GM23338 (cell line): ENCODE data around the gene WDR54. TPM values are rescaled to one million over a fixed set of nuclear protein-coding genes. Genes with fewer than 3 reads are reported as not detected.

Source experiments
- ATAC-seq: fragments of 200-7000 bp; cut with Tn5 transposase; 3 replicates; pipeline ENCODE4 v1.9.1; 2020
- DNase-seq: peaks from one replicate; pipeline ENCODE4 v3.0.0-alpha.2; 2015; ENCODE audit warnings: low spot score
- H2AFZ ChIP-seq: fragments of 200-600 bp; sonication (generic); 2 replicates; pipeline ENCODE4 v1.8.0; 2016; ENCODE audit warnings: antibody characterized with exemption, mild to moderate bottlenecking, moderate library complexity
- H3F3A ChIP-seq: fragments of 200-600 bp; sonication (generic); replicated peaks from 2 replicates; pipeline ENCODE4 v1.8.0; 2017; ENCODE audit warnings: antibody characterized with exemption, mixed run types, low read depth
- H3K27ac ChIP-seq: fragments of 200-600 bp; sonication (generic); 2 replicates; pipeline ENCODE4 v1.6.1; 2016; ENCODE audit warnings: low read depth
- H3K27me3 ChIP-seq: fragments of 200-600 bp; sonication (generic); 2 replicates; pipeline ENCODE4 v1.8.0; 2016; ENCODE audit warnings: mild to moderate bottlenecking, mixed run types, moderate library complexity; ENCODE audit not compliant: insufficient read depth
- H3K36me3 ChIP-seq: fragments of 200-600 bp; sonication (generic); 2 replicates; pipeline ENCODE4 v1.8.0; 2016; ENCODE audit warnings: mild to moderate bottlenecking; ENCODE audit not compliant: insufficient read depth
- H3K4me1 ChIP-seq: fragments of 200-600 bp; sonication (generic); 2 replicates; pipeline ENCODE4 v1.8.0; 2016; ENCODE audit warnings: mild to moderate bottlenecking, moderate library complexity; ENCODE audit not compliant: insufficient read depth
- H3K4me2 ChIP-seq: fragments of 200-600 bp; sonication (generic); 2 replicates; pipeline ENCODE4 v1.7.1; 2017; ENCODE audit warnings: mixed run types
- H3K4me3 ChIP-seq: fragments of 200-600 bp; sonication (generic); 2 replicates; pipeline ENCODE4 v1.6.1; 2016; ENCODE audit warnings: mixed run types
- H3K79me2 ChIP-seq: fragments of 200-600 bp; sonication (generic); replicated peaks from 2 replicates; pipeline ENCODE4 v1.8.0; 2017; ENCODE audit warnings: mild to moderate bottlenecking; ENCODE audit not compliant: insufficient read depth
- H3K9me2 ChIP-seq: fragments of 200-600 bp; sonication (generic); 2 replicates; pipeline ENCODE4 v1.8.0; 2017; ENCODE audit not compliant: insufficient read depth
- H4K20me1 ChIP-seq: fragments of 200-600 bp; sonication (generic); replicated peaks from 2 replicates; pipeline ENCODE4 v1.8.0; 2017; ENCODE audit warnings: mild to moderate bottlenecking; ENCODE audit not compliant: insufficient read depth
- H3K27ac Mint-ChIP-seq: 2 replicates; pipeline ENCODE4 v1.8.0; 2020; ENCODE audit warnings: inconsistent platforms, mild to moderate bottlenecking, moderate library complexity, mixed read lengths
- H3K27me3 Mint-ChIP-seq: 3 replicates; pipeline ENCODE4 v1.8.0; 2022; ENCODE audit warnings: low read depth, mild to moderate bottlenecking, moderate library complexity, mixed read lengths, inconsistent platforms; ENCODE audit not compliant: insufficient read depth, poor library complexity
- H3K36me3 Mint-ChIP-seq: 3 replicates; pipeline ENCODE4 v1.8.0; 2021; ENCODE audit warnings: low read depth, mild to moderate bottlenecking, inconsistent platforms, moderate library complexity, mixed read lengths
- H3K4me1 Mint-ChIP-seq: 3 replicates; pipeline ENCODE4 v1.8.0; 2020; ENCODE audit warnings: mild to moderate bottlenecking, inconsistent platforms, mixed read lengths
- H3K4me3 Mint-ChIP-seq: 3 replicates; pipeline ENCODE4 v1.8.0; 2021; ENCODE audit warnings: moderate library complexity, mild to moderate bottlenecking, inconsistent platforms, mixed read lengths
- H3K9me3 Mint-ChIP-seq: 3 replicates; pipeline ENCODE4 v1.8.0; 2020; ENCODE audit warnings: moderate library complexity, mild to moderate bottlenecking, inconsistent platforms, mixed read lengths
- EZH2phosphoT487 ChIP-seq: fragments of 200-600 bp; sonication (generic); IDR thresholded peaks from one replicate; pipeline ENCODE4 v1.8.1; 2018; ENCODE audit warnings: antibody characterized with exemption; ENCODE audit not compliant: unreplicated experiment
- JUNB ChIP-seq: IDR thresholded peaks from one replicate; pipeline ENCODE4 v1.6.1; 2016; ENCODE audit warnings: antibody characterized with exemption; ENCODE audit not compliant: unreplicated experiment
- POLR2AphosphoS5 ChIP-seq: IDR thresholded peaks from 2 replicates; pipeline ENCODE4 v1.6.1; 2016; ENCODE audit warnings: antibody characterized with exemption, low read depth
- ZNF462 ChIP-seq: fragments of 250-450 bp; sonication (Bioruptor Pico); IDR thresholded peaks from 2 replicates; pipeline ENCODE4 v1.5.0; 2020; ENCODE audit warnings: mild to moderate bottlenecking, moderate library complexity
- polyA plus RNA-seq: library from polyadenylated mRNA; unstranded; fragments of >200 nt; fragmentation: Nextera tagmentation; extraction: Ambion mirVana; gene quantifications from 2 replicates; pipeline ENCODE4 v1.2.1, GENCODE V29; 2016
- total RNA-seq: library from RNA; depleted of rRNA; stranded (reverse); fragments of >200 nt; shearing (Covaris generic); gene quantifications from 2 replicates; pipeline ENCODE4 v1.2.3, GENCODE V29; 2014
- TF ChIP-seq, protein P1 (sequence below): IDR thresholded peaks from 2 replicates; pipeline ENCODE4 v1.6.1; 2016; ENCODE audit warnings: antibody characterized with exemption

WDR54 gene
- total and polyA plus RNA-seq, 2 experiments from 2014 or later, result 41.3 to 42.6 TPM

GRCh38 chr2:74457549-74458131, 36.1 kb downstream of the WDR54 start:
- Histone ChIP-seq H2AFZ (no peak overlapping the region), H3K4me1 (peaks cover 17% of the 10 kb centered on the region), H3K27me3 (no peaks in the 10 kb centered on the region), H3K36me3 (no peaks in the 10 kb centered on the region; the same call in 1 of the 2 replicates), H3K4me2 (peak overlapping the region; percentile 88), H3K4me3 (peak overlapping the region; percentile 70), H3F3A (peaks cover 19% of the 10 kb centered on the region), H3K9me2 (no peaks in the 10 kb centered on the region), H3K79me2 (peaks cover 5% of the 10 kb centered on the region), H3K27ac (peak overlapping the region; percentile 98), H4K20me1 (peaks cover 4% of the 10 kb centered on the region; the same call in 1 of the 2 replicates)
- H3K4me1 Mint-ChIP-seq, result peaks cover 32% of the 10 kb centered on the region
- H3K36me3 Mint-ChIP-seq, result peaks cover 10% of the 10 kb centered on the region
- H3K27me3 Mint-ChIP-seq, result peaks cover 24% of the 10 kb centered on the region
- DNase-seq (peak; percentile 87), ATAC-seq (peak; percentile 61)
- H3K9me3 Mint-ChIP-seq, result no peaks in the 10 kb centered on the region; the same call in 1 of the 3 replicates
- H3K4me3 Mint-ChIP-seq, result peak overlapping the region; percentile 94
- H3K27ac Mint-ChIP-seq, result peak overlapping the region; percentile 97
- TF ChIP-seq EZH2phosphoT487 (no peak), POLR2AphosphoS5 (peak; percentile 87), ZNF462 (CRISPR knock-in tag) (no peak), JUNB (no peak)
- TF ChIP-seq, protein P1, sequence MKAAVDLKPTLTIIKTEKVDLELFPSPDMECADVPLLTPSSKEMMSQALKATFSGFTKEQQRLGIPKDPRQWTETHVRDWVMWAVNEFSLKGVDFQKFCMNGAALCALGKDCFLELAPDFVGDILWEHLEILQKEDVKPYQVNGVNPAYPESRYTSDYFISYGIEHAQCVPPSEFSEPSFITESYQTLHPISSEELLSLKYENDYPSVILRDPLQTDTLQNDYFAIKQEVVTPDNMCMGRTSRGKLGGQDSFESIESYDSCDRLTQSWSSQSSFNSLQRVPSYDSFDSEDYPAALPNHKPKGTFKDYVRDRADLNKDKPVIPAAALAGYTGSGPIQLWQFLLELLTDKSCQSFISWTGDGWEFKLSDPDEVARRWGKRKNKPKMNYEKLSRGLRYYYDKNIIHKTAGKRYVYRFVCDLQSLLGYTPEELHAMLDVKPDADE, result no peak
